GM21381 (cell line): ENCODE measurements around the gene UNC5CL.

ENCODE experiments used
- ATAC-seq: cut with Tn5 transposase; IDR thresholded peaks from one replicate; pipeline ENCODE4 v1.9.1; 2021; ENCODE audit warnings: mild to moderate bottlenecking, moderate library complexity; ENCODE audit not compliant: unreplicated experiment

UNC5CL gene

DNA sequence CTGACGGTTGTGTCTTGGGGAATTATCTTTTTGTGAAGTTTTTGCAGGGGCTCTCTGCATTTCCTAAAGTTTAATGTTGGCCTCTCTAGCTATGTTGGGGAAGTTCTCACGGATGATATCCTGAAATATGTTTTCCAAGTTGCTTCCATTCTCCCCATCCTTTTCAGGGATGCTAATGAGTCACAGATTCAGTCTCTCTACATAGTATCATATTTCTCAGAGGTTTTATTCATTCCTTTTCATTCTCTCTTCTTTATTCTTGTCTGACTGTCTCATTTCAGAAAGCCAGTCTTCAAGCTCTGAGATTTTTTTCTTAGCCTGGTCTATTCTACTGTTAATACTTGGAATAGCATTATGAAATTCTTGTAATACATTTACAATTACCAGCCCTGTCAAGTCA is 61.3 kb downstream of the UNC5CL start:
- ATAC-seq, result no peak

DNA sequence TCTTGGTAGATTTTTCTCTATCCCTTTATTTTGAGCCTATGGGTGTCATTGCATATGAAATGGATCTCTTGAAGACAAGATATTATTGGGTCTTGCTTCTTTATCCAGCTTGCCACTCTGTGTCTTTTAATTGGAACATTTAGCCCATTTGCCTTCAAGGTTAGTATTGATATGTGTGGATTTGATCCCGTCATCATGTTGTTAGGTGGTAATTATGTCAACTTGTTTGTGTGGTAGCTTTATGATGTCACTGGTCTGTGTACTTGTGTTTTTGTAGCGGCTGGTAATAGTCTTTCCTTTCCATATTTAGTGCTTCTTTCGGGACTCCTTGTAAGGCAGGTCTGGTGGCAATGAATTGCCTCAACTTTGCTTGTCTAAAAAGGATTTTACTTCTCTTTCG is 61.9 kb downstream of the UNC5CL start:
- no peak for ATAC-seq
